Measurements from ENCODE around the gene CLEC11A. TPM values are rescaled to one million over a fixed set of nuclear protein-coding genes. Genes with fewer than 3 reads are reported as not detected.
"Not testable (repeated sequence)": the region's sequence is repeated elsewhere in the genome, so short reads cannot be mapped to it uniquely, and the experiment has no call there.

CLEC11A gene
- total RNA-seq, 2 donors from 2014 or later, result 0.39 TPM; not detected in 1

DNA sequence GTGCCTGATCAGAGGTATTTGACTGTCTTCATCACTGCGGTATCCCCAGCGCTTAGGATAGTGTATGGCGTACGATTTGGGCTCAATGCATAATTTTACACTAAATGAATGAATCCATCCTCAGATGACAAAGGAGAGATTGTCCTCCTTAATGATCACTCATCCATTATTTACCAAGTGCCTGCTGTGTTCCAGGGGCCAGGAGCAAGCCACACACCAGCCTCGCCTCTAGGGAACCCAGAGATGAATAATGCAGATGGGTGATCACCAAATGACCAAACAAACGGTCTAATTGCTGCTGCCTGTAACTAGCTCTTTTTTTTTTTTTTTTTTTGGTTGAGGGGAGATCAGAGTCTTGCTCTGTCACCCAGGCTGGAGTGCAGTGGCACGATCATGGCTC is 41.2 kb downstream of the CLEC11A start:
- Mint-ChIP-seq H3K27ac (no peak overlapping the region), H3K36me3 (ENCODE audit: low read depth) (peaks cover 2% of the 10 kb centered on the region), H3K27me3 (peaks cover 41% of the 10 kb centered on the region), H3K4me3 (no peak overlapping the region), H3K4me1 (no peaks in the 10 kb centered on the region)
- H3K9me3 ChIP-seq (ENCODE audit: control insufficient read depth, low read length, poor library complexity, severe bottlenecking), result no peaks in the 10 kb centered on the region
- DNase-seq (no peak), ATAC-seq (no peak)

DNA sequence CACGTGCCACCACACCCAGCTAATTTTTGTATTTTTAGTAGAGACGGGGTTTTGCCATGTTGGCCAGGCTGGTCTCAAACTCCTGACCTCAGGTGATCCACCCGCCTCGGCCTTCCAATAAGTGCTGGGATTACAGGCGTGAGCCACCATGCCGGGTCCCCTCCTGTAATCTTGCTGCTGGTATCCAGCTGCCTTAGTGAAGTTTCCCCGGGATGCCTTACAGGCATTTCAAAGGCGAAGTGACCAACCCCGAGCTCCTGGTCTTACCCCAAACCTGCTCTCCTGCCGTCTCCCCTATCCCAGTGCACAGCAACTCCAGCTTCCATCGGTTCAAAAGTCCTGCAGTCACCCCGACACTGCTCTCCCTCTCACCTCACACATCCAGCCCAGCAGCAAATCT is 43.6 kb downstream of the CLEC11A start:
- H3K36me3 Mint-ChIP-seq (ENCODE audit: low read depth); ATAC-seq: not testable (repeated sequence)

DNA sequence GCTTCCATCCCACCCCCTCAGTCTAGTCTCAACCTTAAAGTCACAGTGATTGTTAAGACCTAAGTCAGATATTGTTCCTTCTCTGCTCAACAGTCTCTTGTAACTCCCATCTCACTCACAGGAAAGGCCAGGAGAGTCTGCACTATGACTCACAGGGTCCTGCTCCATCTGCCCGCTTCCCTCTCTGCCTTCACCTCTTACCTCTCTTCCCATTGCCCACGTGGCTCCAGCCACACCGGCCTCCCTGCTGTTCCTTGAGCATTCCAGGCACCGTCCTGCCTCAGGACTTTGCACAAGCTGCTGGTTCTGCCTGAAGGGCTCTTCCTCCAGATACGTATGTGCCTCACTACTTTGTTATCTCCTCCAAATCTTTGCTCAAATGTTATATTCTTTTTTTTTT is 44.1 kb downstream of the CLEC11A start:
- not testable (repeated sequence) for H3K27ac Mint-ChIP-seq; H3K9me3 ChIP-seq (ENCODE audit: control insufficient read depth, low read length, poor library complexity, severe bottlenecking); ATAC-seq; H3K4me1 Mint-ChIP-seq; DNase-seq; H3K36me3 Mint-ChIP-seq (ENCODE audit: low read depth); H3K4me3 Mint-ChIP-seq
- H3K27me3 Mint-ChIP-seq, result peaks cover 50% of the 10 kb centered on the region

More for the DNA sequence above, 43.6 kb downstream of the CLEC11A start:
- not testable (repeated sequence) for H3K9me3 ChIP-seq (ENCODE audit: control insufficient read depth, low read length, poor library complexity, severe bottlenecking); H3K4me3 Mint-ChIP-seq; H3K4me1 Mint-ChIP-seq; H3K27ac Mint-ChIP-seq; DNase-seq
- H3K27me3 Mint-ChIP-seq, result peaks cover 50% of the 10 kb centered on the region

DNA sequence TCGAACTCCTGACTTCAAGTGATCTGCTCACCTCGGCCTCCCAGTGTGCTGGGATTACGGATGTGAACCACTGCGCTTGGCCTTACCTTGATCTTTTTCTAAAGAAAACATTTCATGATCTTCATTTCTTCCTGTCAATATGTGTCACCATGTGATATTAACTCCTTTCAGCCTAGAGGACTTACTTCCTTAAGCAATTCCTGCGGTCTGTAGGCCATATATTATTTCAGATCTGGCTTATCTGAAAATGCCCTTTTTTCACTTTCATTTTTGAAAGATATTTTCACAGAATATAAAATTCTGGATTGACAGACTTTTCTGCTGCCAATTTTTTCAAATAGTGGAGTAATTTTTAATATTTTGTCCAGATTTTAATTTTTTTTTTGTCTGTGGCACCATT is 45.1 kb downstream of the CLEC11A start:
- DNase-seq (no peak), ATAC-seq (no peak)
- Mint-ChIP-seq H3K4me1 (no peaks in the 10 kb centered on the region), H3K27me3 (peaks cover 51% of the 10 kb centered on the region), H3K36me3 (ENCODE audit: low read depth) (peaks cover 5% of the 10 kb centered on the region), H3K27ac (no peak overlapping the region), H3K4me3 (no peak overlapping the region)
- no peaks in the 10 kb centered on the region for H3K9me3 ChIP-seq (ENCODE audit: control insufficient read depth, low read length, poor library complexity, severe bottlenecking)

DNA sequence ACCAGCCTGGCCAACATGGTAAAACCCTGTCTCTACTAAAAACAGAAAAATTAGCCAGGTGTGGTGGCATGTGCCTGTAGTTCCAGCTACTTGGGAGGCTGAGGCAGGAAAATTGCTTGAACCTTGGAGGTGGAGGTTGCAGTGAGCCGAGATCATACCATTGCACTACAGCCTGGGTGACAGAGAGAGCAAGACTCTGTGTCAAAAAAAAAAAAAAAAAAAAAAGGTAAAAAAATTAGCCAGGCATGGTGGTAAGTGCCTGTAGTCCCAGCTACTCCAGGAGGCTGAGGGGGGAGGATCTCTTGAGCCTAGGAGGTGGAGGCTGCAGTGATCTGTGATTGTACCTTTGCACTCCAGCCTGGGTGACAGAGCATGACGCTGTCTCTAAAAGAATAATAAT is 47.0 kb downstream of the CLEC11A start, which contains the start of gene GPR32:
GPR32 (plus strand) TSS at position 301 of the 400 bp plus-strand sequence. CDS start 137 bp downstream, outside the sequence.
- not testable (repeated sequence) for H3K4me3 Mint-ChIP-seq; ATAC-seq; DNase-seq; H3K4me1 Mint-ChIP-seq; H3K27ac Mint-ChIP-seq; H3K9me3 ChIP-seq (ENCODE audit: control insufficient read depth, low read length, poor library complexity, severe bottlenecking); H3K36me3 Mint-ChIP-seq (ENCODE audit: low read depth)
- H3K27me3 Mint-ChIP-seq, result peaks cover 50% of the 10 kb centered on the region

DNA sequence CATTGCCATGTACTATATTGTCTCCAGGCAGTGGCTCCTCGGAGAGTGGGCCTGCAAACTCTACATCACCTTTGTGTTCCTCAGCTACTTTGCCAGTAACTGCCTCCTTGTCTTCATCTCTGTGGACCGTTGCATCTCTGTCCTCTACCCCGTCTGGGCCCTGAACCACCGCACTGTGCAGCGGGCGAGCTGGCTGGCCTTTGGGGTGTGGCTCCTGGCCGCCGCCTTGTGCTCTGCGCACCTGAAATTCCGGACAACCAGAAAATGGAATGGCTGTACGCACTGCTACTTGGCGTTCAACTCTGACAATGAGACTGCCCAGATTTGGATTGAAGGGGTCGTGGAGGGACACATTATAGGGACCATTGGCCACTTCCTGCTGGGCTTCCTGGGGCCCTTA is 47.7 kb downstream of the CLEC11A start:
- no peaks in the 10 kb centered on the region for H3K9me3 ChIP-seq (ENCODE audit: control insufficient read depth, low read length, poor library complexity, severe bottlenecking)
- Mint-ChIP-seq H3K36me3 (ENCODE audit: low read depth) (peaks cover 5% of the 10 kb centered on the region), H3K27ac (no peak overlapping the region), H3K4me3 (no peak overlapping the region), H3K27me3 (peaks cover 48% of the 10 kb centered on the region), H3K4me1 (no peaks in the 10 kb centered on the region)
- no peak for ATAC-seq
- no peak for DNase-seq

DNA sequence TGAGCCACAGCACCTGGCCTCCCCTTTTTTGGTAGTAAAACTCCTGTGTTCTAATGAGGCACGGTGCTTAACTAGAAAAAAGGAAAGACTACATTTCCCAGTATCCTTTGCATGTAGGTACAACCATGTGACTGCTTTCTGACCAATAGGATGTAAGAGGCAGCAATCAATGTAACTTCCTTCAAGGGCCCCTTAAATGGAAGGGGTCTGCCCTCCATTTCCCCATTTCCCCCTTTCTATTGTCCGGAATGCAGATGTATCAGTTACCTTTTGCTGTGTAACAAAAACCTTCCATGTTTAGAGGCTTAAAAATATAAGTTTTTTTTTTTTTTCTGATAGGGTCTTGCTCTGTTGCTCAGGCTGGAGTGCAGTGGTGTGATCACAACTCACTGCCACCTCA is 49.3 kb downstream of the CLEC11A start:
- H3K27ac Mint-ChIP-seq, result no peak overlapping the region
- no peak for DNase-seq
- H3K4me1 Mint-ChIP-seq, result no peaks in the 10 kb centered on the region
- peaks cover 43% of the 10 kb centered on the region for H3K27me3 Mint-ChIP-seq
- peaks cover 4% of the 10 kb centered on the region for H3K36me3 Mint-ChIP-seq (ENCODE audit: low read depth)
- no peak overlapping the region for H3K4me3 Mint-ChIP-seq
- ATAC-seq, result no peak
- no peaks in the 10 kb centered on the region for H3K9me3 ChIP-seq (ENCODE audit: control insufficient read depth, low read length, poor library complexity, severe bottlenecking)

DNA sequence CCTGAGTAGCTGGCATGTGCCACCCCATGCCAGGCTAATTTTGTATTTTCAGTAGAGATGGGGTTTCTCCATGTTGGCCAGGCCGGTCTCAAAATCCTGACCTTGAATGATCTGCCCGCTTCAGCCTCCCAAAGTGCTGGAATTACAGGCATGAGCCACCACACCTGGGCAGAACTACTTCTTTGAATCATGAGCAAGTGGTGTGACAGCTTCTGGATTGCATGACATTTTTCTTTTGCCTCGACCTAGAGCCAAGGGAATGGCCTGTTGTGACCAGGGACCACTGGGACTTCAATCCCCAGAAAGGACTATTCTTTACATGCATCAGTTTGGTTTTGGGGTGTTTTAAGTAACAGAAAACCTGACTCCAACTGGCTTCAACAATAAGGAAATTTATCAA is 49.7 kb downstream of the CLEC11A start:
- H3K27me3 Mint-ChIP-seq, result peaks cover 43% of the 10 kb centered on the region
- not testable (repeated sequence) for ATAC-seq; H3K9me3 ChIP-seq (ENCODE audit: control insufficient read depth, low read length, poor library complexity, severe bottlenecking); DNase-seq; H3K4me3 Mint-ChIP-seq; H3K4me1 Mint-ChIP-seq; H3K27ac Mint-ChIP-seq; H3K36me3 Mint-ChIP-seq (ENCODE audit: low read depth)

DNA sequence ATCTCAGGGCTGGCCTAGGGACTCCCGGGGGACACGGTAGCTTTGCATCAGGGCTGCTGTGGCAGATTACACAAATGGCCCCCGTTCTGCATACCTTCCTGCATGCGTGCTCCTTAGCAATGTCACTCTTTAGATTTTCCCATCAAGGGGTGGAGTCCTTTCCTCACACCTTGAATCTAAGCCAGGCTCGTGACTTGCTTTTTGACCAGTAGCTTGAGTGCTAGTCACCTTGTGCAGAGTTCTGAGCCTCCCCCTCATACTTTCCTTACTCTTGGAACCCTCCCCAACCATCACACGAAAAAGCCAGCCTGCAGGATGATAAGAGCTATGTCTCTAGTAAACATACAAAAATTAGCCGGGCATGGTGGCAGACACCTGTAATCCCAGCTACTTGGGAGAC is 50.3 kb downstream of the CLEC11A start:
- H3K4me3 Mint-ChIP-seq; DNase-seq; H3K27ac Mint-ChIP-seq; ATAC-seq; H3K4me1 Mint-ChIP-seq; H3K36me3 Mint-ChIP-seq (ENCODE audit: low read depth); H3K9me3 ChIP-seq (ENCODE audit: control insufficient read depth, low read length, poor library complexity, severe bottlenecking): not testable (repeated sequence)
- peaks cover 45% of the 10 kb centered on the region for H3K27me3 Mint-ChIP-seq

Other genes with a start within 250 kb of the CLEC11A start
- gene EMC10, start 246.9 kb upstream of the CLEC11A start, total RNA-seq, result 10 to 100 TPM; 76.6 to 78.5 TPM
- under 1 TPM in 1 of 2 donors, not detected in 1; 0.22 TPM for gene GARIN5A, start 246.5 kb upstream of the CLEC11A start, total RNA-seq
- 10 to 100 TPM; 14.9 to 18.0 TPM for gene JOSD2, start 212.2 kb upstream of the CLEC11A start, total RNA-seq
- not detected for gene ASPDH, start 209.5 kb upstream of the CLEC11A start, total RNA-seq
- not detected for gene LRRC4B, start 154.9 kb upstream of the CLEC11A start, total RNA-seq
- gene SYT3, start 83.5 kb upstream of the CLEC11A start, total RNA-seq, result not detected
- gene C19orf81, start 73.9 kb upstream of the CLEC11A start, total RNA-seq, result not detected
- not detected for gene SHANK1, start 3.6 kb upstream of the CLEC11A start, total RNA-seq
- gene GPR32, start 47.1 kb downstream of the CLEC11A start, total RNA-seq, result not detected
- gene ACP4, start 67.1 kb downstream of the CLEC11A start, total RNA-seq, result not detected
- not detected for gene KLK1, start 100.4 kb downstream of the CLEC11A start, total RNA-seq
- gene KLK15, start 110.2 kb downstream of the CLEC11A start, total RNA-seq, result not detected
- not detected for gene KLK3, start 131.6 kb downstream of the CLEC11A start, total RNA-seq
- not detected for gene KLK2, start 150.1 kb downstream of the CLEC11A start, total RNA-seq
- gene KLK4, start 188.0 kb downstream of the CLEC11A start, total RNA-seq, result not detected
- gene KLK5, start 229.7 kb downstream of the CLEC11A start, total RNA-seq, result not detected
- gene KLK6, start 246.2 kb downstream of the CLEC11A start, total RNA-seq, result not detected